GM12891 (cell line): ENCODE measurements around the gene B4GALT3.

Experiments
- PAX5 ChIP-seq: IDR thresholded peaks from 2 replicates; pipeline ENCODE4 v1.6.1; 2011; ENCODE audit warnings: low read length, moderate library complexity, mild to moderate bottlenecking; ENCODE audit not compliant: insufficient read depth, severe bottlenecking
- POLR2A ChIP-seq: IDR thresholded peaks from 2 replicates; pipeline ENCODE4 v1.6.1; 2011; ENCODE audit warnings: low read depth, low read length, control low read depth
- POLR2AphosphoS5 ChIP-seq: IDR thresholded peaks from 2 replicates; pipeline ENCODE4 v1.6.1; 2011; ENCODE audit warnings: low read depth, low read length, control low read depth
- POU2F2 ChIP-seq: IDR thresholded peaks from 2 replicates; pipeline ENCODE4 v1.6.1; 2011; ENCODE audit warnings: low read depth, mild to moderate bottlenecking, control low read depth, low read length, moderate library complexity
- SPI1 ChIP-seq: IDR thresholded peaks from 2 replicates; pipeline ENCODE4 v1.6.1; 2011; ENCODE audit warnings: low read depth, low read length, control low read depth
- TAF1 ChIP-seq: IDR thresholded peaks from 2 replicates; pipeline ENCODE4 v1.6.1; 2011; ENCODE audit warnings: low read depth, low read length, control low read depth

DNA sequence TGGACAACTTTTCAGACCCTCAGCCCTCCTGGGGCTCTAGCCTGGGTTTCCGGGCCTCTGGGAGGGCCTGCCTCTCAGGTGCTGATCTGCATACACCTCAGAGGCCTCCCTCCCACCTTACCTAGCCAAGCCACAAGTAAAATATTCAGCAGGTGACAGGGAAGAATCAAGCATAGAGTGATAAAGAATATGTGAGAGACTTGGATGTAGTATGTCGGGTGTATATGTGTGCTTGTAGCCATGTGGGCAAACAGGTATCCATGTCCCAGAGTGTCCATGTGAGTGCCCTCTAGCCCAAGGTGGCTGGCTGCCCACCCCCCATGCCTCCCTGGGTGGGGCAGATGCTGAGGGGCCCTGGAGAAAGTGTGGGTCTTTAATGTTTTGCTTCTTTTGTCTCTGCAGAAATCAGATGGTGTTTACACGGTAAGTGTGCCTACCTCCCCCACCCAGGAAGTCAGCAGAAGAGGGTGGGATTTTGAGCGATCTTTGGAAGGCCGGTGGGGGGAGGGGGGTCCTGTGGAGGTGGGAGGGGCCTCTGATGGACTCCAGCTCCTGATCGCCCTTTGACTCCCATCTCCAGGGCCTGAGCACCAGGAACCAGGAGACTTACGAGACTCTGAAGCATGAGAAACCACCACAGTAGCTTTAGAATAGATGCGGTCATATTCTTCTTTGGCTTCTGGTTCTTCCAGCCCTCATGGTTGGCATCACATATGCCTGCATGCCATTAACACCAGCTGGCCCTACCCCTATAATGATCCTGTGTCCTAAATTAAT is 41.2 kb upstream of the B4GALT3 start:
- no peak for TF ChIP-seq TAF1
- no peak for TF ChIP-seq PAX5
- TF ChIP-seq POLR2A = no peak
- TF ChIP-seq POLR2AphosphoS5 = no peak
- TF ChIP-seq POU2F2 = no peak
- TF ChIP-seq SPI1 = no peak
